ENCODE data around the gene C16orf87.
A peak's percentile ranks its signal among the peaks of the same experiment; 100 is the strongest.
"Not testable (repeated sequence)": the region's sequence is repeated elsewhere in the genome, so short reads cannot be mapped to it uniquely, and the experiment has no call there.

The C16orf87 gene

DNA sequence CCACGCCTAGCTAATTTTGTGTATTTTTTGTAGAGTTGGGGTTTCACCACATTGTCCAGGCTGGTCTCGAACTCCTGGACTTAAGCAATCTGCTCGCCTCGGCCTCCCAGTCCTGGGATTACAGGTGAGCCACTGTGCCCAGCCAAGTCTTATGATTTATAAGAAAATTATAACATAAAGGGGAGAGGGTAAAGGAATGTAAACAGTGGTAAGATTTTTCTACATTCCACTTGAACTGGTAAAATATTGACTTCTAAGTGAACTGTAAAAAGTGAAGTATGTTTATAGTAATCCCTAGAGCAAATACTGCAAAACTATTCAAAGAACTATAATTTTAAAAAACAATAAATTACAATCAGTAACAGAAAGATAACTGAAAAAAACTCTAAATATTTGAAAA is 33.5 kb downstream of the C16orf87 start:
- DNase-seq: no peak

DNA sequence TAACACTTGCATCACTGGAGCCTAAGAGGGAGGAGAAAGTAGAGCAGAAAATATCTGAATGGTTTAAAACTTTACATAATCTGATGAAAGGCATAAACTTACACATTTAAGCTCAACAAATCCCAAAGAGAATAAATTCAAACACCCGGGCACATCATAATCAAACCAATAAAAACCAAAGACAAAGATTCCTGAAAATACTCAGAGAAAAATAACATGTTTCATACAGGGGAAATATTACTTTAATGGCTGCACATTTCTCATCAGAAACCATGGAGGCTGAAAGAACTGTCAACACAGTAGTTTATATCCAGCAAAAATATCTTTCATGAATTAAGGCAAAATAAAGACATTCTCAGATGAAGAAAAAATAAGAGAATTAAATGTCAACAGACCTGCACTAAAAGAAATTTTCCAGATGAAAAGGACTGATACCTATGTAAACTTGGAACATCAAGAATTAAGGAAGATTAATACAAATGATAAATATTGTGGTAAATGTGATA is 34.2 kb downstream of the C16orf87 start:
- DNase-seq: no peak

DNA sequence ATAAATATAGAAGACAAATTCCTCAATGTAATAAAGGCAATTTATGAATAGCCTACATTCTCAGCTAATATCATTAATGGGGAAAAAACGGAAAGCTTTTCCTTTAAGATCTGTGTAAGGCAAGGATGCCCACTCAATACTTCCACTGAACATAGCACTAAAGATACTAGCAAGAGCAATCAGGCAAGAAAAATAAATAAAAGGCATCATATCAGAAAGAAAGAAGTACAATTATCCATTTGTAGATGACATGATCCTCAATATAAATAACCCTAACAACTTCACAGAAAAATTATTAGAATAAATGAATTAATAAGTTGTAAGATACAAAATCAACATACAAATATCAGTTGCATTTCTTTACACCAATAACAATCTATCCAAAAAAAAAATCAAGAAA is 37.1 kb downstream of the C16orf87 start:
- no peak for DNase-seq

DNA sequence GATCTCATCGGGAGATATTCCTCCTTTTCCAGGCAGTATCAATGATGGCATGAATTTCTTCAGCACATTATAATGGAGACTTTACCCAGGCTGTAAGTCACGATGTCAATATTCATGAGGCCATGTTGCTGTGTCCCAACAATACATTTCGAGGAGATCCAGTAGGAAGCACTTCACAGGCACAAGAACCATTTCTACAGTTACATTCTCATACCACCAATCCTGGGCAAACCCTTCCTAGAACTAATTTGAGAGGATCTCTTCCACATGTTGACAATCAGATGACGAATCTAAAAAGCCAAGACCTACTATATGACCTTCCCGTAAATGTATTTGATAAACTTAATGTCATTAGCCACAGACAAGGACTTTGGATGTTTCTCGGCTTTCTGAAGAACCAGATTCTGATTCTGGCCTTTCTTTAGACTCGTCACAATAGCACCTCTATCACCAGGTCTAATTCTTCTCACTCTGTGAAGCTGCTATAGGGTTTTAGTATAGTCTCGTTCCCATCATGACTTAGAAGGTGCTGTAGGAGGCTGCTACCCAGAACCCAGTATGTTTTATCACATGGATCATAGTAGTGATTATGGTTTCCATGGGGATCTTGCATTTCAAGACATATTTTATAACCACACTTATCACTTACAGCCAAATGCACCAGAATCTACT is 40.2 kb downstream of the C16orf87 start:
- DNase-seq: no peak

DNA sequence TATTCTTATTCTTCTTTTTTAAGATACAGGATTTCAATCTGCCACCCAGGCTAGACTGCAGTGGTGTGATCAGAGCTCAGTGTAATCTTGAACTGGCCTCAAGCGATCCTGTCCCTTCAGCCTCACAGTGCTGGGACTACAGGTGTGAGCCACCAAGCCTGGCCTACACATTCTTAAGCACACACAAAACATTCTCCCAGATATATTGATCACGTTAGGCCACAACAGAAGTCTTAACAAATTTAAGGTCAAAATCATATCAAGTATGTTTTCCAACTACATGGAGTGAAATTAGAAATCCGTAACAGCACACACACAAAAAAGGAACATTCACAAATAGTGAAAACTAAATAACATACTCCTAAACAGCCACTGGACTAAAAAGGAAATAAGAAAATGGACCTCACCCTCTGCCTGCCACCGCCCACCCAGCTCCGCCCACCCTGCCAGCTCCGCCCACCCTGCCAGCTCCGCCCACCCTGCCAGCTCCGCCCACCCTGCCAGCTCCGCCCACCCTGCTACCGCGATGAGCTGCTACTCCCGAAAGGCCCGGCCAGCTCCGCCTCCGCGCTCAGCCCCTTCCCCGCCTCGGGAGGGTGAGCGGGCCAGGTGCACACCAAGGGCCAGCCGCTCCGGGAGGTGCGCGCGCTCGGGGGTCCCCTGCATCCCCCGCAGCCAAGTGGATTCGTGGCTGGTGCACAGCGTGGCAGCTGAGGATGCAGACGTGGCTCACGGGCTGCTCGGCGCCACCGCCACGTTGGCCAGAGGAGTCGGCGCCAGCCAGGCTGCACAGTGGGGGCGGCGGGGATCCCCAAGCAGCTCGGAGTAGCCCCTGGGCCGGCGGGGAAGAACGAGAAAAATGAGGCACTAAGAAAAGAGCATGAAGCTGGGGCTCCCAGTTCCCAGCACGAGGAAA is 41.2 kb downstream of the C16orf87 start:
- peak; percentile 71 for DNase-seq

DNA sequence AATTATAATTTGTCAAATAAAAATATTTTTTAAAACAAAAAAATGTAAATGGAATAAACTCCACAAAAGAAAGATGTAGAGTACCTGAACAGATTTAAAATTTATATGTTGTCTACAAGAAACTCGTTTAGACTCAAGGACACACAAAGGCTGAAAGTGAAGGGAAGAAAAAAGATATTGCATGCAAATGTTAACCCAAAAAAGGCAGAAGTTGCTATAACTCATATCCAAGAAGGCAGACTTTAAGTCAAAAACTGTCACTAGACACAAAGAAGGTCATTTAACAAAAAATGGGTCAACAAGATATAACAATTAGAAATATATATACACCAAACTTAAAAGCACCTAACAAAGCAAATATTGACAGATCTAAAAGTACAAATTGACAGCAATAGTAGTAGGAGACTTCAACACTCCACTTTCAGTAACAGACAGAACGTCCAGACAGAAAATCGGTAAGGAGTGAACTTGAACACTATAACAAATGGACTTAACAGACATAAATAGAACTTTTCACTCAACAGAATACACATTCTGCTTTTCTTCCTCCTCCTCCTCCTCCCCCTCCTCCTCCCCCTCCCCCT is 42.0 kb downstream of the C16orf87 start:
- no peak for DNase-seq

DNA sequence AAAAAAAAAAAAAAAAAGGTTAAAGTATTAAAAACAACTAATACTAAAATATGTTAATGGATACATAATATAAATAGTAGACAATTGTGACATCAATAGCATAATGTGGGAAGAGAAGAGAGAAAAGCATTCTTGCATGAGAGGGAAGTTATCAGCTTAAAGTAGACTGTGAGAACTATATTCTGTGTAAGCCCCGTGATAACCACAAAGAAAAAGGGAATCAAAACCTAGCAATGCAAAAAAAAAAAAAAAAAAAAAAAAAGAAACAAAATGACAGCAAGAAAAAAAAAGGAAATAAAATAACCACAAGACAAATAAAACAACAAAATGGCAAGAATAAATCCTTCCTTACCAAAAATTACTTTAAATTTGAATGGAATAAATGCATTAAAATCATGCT is 43.1 kb downstream of the C16orf87 start:
- no peak for DNase-seq

DNA sequence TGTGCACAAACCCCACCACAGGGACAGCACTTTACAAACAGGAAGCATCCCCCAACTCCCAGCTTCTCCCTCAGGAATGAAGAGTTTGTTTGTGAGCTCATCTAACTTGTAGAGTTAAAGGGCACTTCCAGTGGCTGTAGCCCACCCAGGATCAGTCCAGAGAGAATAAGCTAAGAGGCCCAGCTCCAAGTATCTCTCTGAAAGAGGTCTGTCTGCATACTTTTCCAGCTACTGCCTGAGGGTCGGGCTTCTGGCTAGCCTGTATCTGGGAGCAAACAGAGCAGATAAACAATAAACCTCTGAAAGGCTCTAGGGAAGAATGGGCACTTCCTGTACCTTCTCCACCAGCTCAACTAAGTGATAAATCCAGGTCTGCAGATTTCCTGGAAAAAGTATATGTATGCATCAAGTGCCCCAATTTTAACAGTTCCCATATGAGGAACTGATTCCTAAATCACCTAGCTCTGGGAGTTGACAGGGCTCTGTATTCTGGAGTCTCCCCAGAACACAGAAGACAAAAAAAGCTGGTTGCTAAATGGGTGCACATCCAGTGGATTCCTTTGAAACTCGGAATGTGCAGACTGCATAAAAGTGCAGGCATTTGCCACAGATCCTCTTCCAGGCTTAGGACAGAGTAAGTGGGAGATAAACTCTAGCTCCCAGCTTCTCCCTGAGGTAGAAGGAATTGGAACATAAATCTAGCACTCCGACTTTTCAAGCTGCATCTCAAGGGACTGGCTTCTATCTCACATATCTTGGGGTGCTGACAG is 45.7 kb downstream of the C16orf87 start:
- no peak for DNase-seq

DNA sequence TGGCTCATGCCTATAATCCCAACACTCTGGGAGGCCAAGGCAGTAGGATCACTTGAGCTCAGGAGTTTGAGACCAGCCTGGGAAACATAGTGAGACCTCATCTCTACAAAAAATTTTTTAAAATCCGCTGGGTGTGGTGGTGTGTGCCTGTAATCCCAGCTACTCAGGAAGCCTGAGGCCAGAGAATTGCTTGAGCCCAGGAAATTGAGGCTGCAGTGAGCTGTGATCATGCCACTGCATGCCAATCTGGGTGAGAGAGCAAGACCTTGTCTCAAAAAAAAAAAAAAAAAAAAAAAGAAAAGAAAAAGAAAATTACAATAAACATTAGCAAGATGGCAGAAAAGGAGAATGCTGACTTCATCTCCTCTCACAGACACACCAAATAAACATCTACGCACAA is 46.4 kb downstream of the C16orf87 start:
- DNase-seq: not testable (repeated sequence)

DNA sequence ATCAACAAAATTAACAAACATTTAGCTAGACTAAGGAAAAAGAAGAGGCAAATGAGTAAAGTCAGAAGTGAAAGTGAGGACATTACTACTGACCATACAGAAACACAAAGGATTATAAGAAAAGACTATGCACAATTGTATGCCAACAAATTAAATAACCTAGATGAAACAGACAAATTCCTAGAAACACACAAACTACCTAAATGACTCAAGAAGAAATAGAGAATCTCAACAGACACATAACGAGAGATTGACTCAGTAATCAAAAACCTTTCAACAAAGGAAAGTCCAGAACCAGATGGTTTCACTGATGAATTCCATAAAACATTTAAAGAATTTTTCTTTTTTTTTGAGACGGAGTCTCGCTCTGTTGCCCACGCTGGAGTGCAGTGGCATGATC is 47.2 kb downstream of the C16orf87 start:
- no peak for DNase-seq

DNA sequence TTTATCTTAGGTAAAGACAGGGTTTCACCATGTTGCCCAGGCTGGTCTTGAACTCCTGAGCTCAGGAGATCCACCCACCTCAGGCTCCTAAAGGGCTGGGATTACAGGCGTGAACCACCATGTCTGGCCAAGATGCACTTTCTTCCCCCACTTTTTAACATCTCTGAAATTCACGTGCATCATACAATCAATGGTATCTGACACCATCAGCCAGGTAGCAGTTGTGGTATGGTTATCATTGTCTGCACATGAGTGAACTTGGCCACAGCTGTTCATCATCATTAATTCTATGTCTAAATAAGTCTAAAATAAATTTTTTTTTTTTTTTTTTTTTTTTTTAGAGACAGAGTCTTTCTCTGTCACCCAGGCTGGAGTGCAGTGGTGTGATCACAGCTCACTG is 48.7 kb downstream of the C16orf87 start:
- no peak for DNase-seq

DNA sequence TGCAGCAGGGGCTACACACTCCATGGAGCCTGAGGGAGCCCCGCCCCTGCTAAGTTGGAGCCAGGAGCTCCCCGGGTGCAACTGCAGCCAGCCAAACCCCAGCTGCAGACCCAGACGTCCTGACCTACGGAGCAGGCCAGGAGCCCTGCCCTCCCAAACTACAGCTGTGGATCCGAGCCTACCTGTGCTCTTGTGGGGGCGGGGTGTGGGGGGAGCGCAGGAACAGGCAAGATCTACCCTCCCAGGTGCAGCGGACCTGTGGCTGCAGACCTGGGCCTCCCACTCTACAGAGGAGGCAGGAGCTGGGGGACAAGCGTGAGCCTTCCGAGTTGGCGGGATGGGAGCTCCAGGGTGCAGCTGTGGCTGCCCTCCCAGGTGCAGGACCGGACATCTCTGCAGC is 53.2 kb downstream of the C16orf87 start:
- no peak for DNase-seq

DNA sequence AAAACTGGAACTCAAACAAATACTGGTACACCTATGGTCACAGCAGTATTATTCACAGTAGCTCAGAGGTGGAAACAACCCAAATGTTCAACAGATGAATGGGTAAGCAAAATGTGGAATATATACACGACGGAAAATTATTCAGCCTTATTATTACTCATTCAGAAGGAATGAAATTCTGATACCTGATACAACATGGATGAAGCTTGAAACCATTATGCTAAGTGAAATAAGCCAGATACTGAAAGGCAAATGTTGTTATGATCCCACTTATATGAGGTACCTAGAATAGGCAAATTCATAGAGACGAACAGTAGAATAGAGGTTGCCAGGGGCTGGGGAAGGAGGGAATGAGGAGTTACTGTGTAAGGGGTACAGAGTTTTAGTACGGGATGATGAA is 55.8 kb downstream of the C16orf87 start:
- no peak for DNase-seq

DNA sequence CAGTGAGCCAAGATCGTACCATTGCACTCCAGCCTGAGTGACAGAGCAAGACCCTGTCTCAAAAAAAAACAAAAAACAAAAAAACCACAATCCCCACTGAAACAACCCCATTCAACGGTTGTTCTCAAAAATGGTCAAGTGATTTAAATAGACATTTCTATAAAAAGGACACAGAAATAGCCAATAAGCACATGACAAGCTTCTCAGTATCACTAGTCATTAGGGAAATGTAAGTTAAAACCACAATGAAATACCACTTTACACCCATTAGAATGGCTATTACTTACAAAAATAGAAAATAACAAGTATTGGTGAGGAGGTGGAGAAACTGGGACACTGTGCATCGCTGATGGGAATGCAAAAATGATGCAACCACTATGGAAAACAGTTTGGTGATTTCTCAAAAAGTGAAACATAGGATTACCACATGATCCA is 56.2 kb downstream of the C16orf87 start:
- no peak for DNase-seq

DNA sequence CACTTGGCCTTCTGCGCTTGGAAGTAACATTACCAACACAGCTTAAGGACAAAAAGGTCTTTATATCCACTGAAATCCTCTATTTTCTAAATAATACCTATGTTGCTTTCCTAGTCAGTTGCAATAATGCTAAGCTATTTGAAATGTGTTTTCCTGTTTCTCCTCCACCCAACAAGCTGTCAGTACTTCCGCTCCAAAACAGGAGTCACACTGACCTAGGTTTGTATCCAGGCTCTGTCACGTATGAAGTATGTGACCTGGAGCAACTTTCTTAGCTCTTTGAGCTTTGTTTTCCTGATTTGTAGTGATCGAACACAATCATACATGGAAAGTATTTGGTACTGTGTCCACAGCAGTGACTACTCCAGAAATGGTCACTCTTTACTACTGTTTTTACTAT is 58.5 kb downstream of the C16orf87 start:
- DNase-seq: no peak

DNA sequence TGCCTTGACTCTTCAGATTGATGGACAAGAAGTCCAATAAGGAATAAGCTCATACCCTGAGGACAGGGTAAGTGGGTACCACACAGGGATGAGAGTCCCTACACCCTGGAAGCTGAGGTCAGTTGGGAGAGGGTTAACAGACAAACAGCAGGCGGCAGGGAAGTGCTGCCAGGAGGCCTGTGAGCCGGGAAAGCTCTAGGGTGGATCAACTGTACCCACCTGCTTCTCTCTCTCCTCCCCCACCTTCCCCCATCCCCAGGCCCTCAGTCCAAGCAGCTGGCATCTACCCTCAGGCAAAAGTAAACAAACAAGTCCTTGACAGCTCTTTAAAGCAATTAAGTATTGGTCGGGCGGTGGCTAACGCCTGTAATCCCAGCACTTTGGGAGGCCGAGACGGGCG is 62.2 kb downstream of the C16orf87 start:
- DNase-seq: no peak

DNA sequence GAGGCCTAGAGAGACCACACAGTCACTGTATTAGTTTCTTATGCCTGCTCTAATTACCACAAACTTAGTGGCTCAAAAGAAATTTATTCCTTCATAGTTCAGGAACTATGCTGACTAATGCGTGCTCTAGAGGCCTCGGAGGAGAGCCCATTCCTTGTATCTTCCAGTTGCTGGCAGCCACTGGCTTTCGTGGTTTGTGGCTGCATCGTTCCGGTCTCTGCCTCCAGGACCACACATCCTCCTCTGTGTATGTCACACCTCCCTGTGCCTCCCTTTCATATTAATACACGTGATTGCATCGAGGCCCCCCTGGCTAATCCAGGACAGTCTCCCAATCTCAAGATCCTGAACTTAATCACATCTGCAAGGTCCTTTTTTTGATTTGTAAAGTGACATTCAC is 65.9 kb downstream of the C16orf87 start:
- DNase-seq: no peak

DNA sequence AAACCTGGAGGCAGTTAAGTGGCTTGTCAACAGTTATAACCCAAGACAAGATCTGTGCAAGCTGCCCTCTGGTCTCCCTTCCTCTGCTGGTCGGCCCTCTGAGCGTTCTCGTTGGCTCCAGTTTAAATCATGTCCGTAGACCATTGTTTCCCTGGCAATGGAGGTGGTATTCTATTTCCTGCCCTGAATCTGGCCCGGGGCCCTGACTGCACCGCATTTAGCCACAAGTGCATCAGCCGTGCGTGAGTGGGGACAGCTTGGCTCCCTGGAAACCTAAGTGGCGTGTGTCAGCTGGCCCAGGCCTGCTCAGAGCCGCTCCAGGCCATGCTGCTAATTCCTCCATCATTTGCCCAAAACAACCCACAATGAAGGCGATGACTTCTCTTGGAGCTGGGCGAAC is 67.8 kb downstream of the C16orf87 start:
- no peak for DNase-seq

DNA sequence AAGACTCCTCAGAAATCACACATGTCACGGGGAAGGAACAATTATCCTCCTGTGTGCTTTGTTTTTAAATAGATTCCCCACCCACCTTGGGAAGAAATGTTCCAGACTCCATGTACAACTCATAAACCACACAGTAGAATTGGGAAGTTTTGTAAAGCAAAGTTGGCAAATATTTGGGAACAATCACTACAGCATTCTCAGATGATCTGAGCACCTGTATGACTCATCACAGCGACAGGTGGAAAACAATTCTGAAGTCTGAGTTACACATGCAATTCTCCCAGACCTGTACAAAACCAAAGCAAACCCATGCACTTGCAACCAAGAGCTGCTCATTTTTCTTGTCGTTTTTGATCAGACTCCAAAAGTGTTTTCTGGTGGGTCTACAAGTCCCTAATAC is 68.4 kb downstream of the C16orf87 start:
- DNase-seq: no peak

DNA sequence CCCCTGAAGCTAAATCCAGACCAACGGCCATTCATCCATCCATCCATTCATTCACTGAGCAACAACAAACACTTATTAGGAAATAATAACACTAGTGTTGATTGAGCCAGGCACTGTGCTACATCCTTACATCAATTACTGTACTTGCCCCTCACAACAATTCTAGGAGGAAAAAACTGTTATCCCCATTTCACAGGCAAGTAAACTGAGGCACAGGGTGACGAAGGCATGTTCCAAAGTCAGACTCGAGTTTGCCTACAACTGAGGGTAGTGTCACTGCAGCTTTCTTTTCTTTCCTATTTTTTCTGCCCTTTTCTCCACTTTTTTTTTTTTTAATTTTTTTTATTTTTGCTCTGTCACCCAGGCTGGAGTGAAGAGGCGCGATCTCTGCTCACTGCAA is 71.7 kb downstream of the C16orf87 start:
- no peak for DNase-seq

DNA sequence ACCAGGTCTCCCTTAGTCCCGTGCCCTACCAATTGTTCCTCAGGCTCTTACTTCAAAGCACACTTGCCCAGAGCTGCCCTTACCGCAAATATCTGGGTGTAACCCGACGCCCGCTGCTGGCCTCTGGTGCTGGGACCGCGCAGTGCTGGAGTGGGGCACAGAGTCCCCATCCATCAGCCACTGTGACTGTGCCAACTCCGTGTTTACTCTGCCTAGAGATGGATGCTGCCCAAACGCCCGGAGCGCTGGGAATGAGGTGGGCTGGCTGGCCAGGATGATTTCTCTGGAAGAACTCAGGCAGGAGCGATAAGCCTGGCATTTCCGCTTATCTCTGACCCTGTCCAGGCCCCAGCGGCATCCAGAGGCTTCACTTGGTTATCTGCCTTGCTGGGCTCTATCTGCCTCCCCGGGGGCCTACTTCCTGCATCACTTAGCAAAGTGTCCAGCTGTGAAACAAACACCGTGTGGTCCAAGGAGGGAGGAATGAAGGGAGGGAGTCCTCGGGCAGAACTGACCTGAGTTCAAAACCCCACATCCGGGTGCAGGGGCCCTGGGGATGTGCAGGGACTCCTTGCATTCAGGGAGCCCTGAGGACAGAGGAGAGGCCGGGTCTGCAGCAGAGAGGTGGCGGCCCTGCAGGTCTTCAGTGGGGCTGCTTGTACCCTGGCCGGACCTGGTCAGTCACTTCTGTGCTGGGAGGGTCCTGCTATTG is 73.5 kb downstream of the C16orf87 start:
- DNase-seq: no peak

DNA sequence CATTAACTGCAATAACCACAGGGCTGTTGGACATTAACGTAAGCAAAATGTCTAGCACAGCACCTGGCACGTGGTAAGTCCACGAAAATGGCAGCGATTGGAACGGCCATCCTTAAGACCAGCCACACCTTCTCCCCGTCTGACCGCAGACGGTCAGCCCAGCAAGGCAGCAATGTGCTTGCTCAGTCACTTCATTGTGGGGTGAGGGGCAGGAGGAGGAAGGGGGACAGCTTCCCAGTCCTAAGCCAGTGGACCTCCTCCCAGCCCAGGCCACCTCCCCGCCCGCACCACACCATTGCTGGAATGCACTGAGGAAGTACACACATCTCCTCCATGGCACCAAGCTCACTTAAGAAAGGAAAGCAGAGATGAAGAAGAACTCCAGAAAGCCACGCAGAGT is 74.2 kb downstream of the C16orf87 start:
- DNase-seq: no peak

All from activated gamma-delta T cell (primary cell).